Posterior vena cava (tissue), 2 donors: ENCODE results near the gene CDC42EP4. TPM values are rescaled to one million over a fixed set of nuclear protein-coding genes. Genes with fewer than 3 reads are reported as not detected.
A peak's percentile ranks its signal among the peaks of the same experiment; 100 is the strongest.

Experiments used
- DNase-seq: peaks from one replicate; pipeline ENCODE4 v3.0.0-alpha.2; 2020; ENCODE audit warnings: low spot score
- intact Hi-C, 2 donors: fragments of 100-400 bp; cut with DNase I; formaldehyde crosslinking; loops; one replicate each; pipeline versions ENCODE4 v1.14.1 to v1.14.2; 2022 to 2023
- total RNA-seq, 2 donors: library from RNA; stranded (reverse); fragmentation: NEBNext Ultra II Directional; extraction: Animal tissue kit (Norgen Biotek cat#: 25700); gene quantifications; one replicate each; pipeline ENCODE4 v1.2.1, GENCODE V29; 2021
- donor health status: DM: yes; HTN: yes; CAD: no.
- donor health status: DM: yes; HTN: yes; CAD: no.

The CDC42EP4 gene
- total RNA-seq, 2 donors from 2014 or later: 32.6 to 45.1 TPM

DNA sequence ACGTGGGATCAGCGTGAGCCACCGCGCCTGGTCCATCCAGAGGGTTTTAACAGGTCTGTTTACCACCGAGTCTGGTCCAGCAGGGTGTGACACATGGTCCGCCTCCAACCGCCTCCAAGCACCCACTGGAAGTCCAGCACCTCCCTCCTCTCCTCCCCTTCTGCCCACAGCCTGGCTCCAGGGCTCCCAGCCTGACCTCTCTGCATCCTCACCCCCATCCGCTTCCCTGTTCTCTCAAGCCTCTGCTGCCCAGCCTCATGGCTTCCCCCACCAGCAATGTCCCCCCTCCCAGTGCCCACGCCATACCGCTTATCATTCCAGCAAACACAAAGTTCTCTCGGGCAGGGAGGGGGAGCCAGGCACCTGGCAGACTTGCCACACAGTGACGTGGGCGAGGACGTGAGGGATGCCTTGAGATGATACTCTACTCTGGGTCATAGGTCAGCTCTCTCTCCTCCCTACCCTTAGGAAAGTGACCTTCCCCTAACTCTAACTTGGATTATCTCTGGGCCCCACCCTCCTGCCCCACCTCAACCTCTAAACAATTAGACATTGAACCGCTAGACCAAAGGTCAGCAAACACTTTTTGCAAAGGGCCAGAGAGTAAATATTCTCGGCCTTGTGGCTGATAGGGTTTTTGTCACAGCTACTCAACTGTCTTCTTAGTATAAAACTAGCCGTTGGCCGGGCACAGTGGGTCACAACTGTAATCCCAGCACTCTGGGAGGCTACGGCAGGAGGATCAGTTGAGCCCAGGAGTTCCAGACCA, 23.1 kb downstream of the CDC42EP4 start:
- DNase-seq: peak; percentile 79

DNA sequence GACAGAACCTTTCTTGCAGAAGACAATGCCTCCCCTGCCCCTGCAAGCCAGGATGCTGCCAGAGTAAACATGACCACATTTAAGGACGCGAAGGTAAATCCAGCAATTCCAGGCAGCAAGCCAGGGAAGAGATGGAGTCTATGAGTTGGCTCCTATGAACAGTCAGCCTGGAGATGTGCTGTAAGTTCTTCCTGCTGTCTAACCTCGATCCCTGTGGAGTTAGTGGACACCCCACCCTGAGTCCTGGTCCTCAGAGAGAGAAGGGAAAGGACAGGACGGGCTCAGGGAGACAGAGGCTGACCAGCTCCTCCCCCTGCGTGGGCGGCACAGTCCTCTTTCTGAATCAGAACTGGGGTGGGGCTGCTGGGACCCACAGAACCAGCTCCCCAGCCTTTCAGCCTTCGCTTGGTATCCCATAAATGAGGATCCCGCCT, 24.9 kb downstream of the CDC42EP4 start:
- intact Hi-C loops: no loop called here
- DNase-seq: no peak

More for the DNA sequence above, 23.1 kb downstream of the CDC42EP4 start:
- intact Hi-C loops: no loop called here

DNA sequence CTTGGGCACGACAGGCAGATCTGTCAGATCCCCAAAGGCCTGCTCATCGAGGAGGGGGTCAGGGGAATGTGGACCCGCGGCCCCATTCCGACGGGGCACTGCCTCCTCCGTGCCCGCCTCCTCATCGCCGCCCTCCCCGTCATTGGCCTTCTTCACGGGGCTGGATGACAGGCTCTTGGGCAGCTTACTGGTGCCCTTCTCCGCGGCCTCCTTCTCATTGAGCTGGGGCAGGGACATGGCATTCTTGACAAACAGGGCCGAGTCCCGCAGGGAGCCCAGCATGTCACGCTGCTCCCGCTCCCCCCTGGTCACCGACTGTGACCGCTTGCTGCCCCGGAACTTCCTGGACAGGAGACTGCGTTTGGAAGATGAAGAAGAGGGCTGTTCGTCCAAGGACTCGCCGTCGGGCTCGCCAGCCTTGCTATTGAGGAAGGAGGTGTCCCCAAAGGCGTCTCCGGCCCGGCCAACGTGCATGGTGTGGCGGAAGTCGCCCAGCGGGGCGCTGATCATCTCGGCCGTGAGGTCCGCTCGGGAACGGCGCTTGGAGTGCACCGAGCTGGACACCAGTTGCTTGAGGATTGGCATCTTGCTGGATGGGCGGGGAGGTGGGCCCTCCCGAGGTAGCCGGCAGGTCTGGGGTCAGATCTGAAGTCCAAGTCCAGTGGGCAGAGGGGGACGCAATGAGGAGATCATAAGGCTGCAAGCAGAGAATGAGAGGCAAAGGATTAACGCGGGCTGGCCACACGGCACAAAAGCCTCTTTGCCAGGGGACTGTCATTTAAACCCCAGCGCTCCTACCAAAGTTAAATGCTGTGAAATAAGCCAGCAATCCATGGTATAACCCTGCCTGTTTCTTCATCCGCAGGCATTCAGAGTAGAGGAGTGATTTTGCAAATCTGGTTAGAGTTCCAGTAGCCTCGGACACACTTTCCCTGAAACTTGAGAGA, 25.6 kb downstream of the CDC42EP4 start:
- intact Hi-C loops: no loop called here
- no peak for DNase-seq

DNA sequence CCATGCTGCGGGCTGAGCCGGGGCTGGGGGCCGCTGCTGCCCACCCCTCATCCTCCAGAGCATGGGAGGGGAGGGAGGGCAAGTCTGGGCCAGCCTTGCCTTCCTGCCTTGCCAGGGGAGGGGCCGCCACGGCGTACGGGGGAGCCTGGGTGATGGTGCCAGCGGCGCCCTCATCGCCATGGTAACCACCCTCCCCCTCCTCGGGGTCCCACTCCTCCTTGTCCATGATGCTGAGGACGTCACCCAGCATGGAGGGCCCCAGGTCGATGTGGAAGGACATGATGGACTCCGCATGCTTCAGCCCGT, 26.2 kb downstream of the CDC42EP4 start:
- intact Hi-C loops: no loop called here
- DNase-seq: no peak

DNA sequence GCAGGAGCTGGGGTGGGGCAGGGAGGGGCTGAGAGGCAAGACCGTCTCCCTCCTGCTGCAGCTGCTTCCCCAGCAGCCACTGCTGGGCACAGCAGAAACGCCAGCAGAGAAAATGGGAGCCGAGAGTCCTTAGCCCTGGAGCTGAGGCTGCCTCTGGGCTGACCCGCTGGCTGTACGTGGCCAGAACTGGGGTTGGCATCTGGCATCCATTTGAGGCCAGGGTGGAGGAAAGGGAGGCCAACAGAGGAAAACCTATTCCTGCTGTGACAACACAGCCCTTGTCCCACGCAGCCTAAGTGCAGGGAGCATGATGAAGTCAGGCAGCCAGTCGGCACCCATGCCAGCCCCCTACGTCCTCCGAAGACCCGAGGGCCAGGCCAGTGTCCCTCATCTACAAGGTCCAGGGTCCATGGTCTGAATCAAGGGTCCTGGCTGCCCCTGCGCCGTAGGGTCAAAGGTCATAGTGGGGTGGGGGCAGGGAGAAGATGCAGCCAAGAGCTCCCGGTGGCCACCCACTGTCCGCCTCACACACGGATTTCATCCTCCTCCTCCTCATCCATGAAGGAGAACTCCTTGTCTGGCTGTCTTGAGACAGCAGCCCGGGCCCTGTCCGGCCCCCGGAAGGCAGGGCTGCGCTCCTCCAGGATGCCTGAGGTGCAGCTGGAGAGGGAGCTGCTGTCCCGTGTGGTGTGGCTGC, 26.7 kb downstream of the CDC42EP4 start:
- DNase-seq: no peak
- intact Hi-C loops: no loop called here

DNA sequence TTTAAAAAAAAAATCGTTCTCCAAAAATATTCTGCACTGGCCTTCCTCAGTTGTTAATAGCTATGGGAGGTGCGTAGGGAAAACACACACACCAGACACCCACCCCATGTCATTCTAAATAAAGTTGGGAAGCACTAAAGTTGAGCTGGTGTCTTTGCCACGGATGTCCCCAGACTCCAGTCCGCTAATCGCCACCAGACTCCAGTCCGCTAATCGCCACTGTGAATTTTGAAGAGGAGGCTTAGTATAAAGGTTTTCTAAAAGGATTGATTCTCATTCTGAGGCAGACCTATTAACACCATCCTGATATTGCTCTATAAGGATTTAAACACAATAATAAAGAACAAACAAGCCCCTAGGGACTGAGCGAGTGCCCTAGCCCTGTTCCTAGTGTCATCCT, 27.4 kb downstream of the CDC42EP4 start:
- intact Hi-C loops: no loop called here
- no peak for DNase-seq

DNA sequence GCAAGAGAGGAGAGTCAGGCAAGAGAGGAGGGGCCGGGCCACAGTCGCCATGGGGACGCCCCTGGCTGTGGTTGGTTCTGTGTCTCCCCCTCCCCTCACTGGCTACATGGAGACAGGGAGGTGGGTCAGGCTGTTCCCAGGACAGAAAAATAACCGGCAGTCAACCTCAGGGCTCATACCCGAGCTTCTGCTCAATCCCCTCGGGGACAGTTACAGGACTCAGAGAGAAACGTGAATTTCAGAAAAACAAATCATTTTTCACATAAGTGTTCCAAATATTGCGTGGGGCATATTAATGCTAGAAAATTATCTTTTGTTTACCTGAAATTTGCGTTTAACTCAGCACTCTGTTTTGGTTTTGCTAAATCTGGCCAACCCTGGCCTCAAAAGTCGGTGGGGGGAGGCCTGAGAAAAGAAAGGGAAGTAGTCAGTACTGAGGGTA, 27.9 kb downstream of the CDC42EP4 start:
- intact Hi-C loops: no loop called here

DNA sequence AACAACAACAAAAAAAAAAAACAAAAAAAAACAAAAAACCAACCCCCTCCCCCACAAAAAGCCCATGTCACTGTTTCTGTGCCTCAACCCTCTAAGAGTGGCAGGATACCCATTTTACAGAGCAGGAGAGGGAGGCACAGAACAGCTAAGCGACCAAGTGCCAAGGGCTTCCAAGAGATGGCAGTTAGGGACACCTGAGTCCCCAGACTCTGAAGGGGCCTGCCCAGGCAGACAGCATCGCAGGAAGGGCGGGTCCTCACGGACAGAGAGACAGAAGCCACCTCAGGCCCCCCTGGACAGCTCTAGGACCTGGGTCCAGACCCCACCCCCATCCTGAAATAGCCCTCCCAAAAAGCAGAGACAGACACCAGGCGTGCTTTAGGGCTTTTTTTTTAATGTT, 28.6 kb downstream of the CDC42EP4 start:
- no peak for DNase-seq
- intact Hi-C loops: no loop called here

More for the DNA sequence above, 27.9 kb downstream of the CDC42EP4 start:
- DNase-seq: no peak

DNA sequence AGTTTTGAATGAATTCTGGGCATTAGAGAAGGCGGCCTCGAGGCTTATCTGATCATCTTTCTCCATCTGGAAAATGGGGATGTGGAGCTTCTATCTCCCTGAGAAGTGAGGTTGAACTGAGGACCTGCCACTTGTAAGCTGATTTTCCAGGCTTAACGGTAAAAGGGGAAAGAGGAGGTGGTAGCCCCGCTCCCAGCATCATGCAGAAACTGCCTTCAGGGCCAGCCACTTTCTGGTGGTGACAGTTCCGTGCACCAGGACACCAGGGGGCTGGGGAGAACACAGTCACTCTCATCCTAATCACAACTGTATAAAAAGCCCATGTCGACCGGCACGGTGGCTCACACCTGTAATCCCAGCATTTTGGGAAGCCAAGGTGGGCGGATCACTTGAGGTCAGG, 29.2 kb downstream of the CDC42EP4 start:
- intact Hi-C loops: no loop called here
- DNase-seq: no peak

DNA sequence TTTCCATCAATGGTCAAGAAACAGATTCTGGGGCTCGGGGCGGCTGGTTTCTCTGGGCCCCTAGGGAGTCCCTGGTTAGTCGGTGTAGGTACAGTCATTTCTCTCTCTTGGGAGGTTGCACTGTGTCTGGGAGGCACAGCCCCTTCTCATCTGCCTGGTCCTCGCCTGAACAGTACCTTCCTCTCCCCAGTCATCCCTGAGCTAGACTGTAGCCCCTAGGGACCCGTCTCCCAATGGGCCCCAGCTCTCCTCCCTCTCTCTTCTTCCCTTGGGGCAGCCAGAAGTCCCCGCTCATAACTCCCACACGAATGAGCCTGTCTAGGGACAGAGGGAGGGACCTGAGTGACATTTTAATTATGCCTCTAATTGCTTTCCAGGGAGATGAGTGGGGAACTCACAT, 29.9 kb downstream of the CDC42EP4 start:
- DNase-seq: no peak
- intact Hi-C loops: no loop called here

DNA sequence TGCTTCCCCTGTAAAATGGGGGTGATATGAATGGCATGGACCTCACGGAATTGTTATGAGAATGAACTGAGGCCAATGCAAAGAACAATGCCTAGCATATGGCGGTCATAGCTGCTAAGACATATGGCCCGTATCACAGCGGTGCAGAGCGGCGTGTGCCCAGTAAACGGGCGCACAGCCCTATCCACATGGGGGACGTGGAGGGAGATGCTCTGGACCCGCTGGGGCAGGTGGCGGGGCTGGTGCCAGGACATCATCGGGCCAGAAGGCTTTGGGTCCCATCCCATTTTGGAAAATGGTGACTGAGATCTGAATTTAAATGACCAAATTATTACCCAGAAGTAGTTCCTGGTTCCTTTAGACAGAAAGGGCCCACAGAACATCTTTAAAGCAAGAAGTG, 31.6 kb downstream of the CDC42EP4 start:
- DNase-seq: no peak
- intact Hi-C loops: no loop called here

DNA sequence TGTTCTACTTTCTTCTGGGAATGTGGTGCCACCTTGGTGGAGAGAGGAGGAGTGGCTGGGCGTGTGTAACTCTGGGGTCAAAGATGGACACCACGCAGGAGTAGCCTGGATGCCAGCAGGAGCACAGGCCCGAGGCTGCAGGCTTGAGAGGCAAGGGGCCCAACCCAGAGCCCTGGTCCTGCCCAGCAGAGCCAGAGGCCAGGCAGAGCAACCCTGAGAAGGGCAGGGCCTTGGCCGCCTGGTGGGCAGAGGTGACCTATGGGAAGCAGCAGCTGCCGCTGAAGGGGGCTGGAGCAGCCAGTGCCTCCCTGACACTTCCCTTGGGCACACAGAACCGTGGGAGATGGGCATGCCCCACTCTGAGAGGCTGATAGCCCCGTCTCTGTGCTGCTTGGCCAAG, 32.1 kb downstream of the CDC42EP4 start:
- intact Hi-C loops: no loop called here
- DNase-seq: no peak

DNA sequence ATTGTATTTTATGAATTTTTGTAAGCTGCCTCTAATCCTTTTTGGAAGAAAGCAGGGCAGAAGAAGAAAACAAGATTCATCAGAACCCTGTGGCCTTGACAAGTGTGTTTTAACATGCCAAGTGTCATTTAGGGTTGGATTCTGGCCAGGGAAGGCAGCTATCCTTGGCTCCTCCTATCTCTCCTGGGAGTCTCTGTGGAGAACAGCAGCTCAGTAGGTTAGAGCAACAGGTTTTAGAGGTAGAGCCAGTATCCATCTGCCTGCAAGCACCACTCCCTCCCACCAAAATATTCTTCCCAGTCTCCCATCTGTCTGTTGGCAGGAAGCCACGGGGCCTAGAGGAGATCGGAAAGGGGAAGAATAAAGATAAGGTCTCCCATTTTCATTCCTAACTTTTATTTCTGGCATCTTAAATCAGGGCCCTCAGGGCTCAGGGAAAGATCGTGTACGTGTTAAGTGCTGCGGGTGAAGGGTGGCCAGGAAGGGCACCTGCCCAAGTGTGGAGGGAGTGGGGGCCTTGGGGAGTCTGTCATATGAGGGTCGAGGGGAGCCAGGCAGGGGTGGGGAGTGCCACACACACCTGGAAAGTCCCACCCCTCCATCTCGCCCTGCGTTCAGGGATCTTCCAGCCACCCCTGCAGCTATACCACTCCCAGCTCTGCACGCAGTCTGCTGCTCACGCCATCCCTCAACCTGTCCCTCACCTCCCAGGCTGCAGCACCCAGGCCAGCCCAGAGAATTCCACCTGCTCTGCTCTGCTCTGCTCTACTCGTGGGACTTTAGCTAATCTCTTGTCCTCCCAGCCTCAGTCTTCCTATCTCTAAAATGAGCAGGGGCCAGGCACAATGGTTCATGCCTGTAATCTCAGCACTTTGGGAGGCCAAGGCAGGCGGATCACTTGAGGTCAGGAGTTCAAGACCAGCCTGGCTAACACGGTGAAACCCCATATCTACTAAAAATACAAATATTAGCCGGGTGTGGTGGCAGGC, 33.0 kb downstream of the CDC42EP4 start:
- intact Hi-C loops: no loop called here
- no peak for DNase-seq

DNA sequence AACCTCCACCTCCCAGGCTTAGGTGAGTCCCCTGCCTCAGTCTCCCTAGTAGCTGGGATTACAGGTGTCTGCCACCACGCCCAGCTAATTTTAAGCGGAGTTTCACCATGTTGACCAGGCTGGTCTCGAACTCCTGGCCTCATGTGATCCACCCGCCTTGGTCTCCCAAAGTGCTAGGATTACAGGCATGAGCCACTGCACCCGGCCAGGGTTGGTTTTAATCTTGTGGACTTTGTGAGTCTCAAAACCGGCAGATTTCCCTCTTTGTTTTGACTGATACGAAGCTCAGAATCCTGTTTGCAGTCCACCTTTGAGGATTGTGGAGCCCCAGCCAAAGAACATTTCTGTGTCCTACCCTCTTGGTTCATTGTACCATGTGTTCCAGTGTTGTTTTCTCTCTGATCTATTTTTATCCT, 33.7 kb downstream of the CDC42EP4 start:
- no peak for DNase-seq
- intact Hi-C loops: no loop called here

DNA sequence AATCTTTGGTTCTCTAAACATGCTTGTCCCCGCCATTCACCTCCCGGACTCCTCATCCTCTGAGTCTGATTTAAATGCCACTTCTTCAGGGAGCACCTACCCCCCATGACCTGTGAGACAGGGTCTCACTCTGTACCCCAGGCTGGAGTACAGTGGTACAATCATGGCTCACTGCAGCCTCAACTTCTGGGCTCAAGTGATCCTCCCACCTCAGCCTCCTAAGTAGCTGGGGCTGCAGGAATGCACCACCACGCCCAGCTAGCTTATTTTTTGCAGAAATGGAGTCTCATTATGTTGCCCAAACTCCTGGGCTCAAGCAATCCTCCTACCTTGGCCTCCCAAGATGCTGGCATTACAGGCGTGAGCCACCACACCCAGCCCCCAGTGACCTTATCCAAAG, 37.3 kb downstream of the CDC42EP4 start:
- intact Hi-C loops: no loop called here
- DNase-seq: no peak

DNA sequence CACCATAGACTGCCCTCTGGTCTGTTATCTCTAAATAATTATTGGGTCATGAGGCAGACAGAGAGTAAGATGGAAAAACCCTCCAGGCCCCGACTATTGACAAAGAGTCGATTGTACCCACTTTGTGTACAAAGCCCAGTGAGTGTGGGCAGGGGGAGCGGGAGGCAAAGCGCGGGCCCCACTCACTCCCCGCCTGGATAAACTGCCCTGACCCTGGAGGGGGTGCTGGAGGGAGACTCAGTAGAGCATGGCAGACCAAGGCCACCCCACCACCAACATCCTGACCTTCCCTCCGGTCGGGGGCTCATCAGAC, 38.9 kb downstream of the CDC42EP4 start:
- intact Hi-C loops: no loop called here
- DNase-seq: no peak

DNA sequence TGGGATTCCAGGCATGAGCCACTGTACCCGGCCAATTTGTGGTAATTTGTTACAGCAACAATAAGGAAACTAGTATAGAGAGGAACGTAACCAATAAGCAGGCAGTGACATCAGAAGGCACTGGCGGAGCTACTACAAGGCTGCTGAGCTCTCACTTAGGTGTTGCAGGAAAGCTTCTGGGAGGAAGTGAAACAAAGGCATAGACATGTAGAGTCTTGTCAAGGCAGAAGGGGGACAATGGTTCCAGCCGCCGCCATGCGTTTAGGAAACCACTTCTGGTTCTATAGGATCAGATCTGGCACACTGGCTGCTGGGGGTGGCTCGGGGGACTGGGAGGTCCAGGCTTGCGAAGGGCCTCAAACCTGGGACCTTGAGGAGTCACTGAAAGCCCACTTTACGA, 40.7 kb downstream of the CDC42EP4 start:
- intact Hi-C loops: no loop called here
- DNase-seq: no peak

DNA sequence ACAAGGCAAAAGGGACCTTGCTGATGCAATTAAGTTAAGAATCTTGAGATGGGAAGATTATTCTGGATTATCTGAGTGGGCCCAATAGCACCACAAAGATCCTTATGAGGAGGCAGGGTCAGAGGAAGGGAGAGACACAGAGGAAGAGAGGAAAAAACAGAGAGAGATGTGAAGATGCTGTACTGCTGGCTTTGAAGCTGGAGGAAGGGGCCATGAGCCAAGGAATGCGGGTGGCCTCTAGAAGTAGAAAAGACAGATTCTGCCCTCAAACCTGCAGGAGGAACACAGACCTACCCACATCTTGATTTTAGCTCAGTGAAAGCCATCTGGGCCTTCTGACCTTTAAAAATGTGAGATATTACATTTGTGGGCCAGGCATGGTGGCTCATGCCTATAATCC, 42.0 kb downstream of the CDC42EP4 start:
- intact Hi-C loops: no loop called here
- no peak for DNase-seq

DNA sequence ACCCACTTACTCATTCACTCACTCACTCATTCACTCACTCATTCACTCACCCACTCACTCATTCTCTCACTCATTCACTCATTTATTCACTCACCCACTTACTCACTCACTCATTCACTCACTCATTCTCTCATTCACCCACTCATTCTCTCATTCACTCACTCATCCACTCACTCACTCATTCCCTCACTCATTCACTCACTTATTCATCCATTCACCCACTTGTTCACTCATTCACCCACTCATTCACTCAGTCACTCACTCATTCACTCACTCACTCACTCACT, 42.5 kb downstream of the CDC42EP4 start:
- intact Hi-C loops: no loop called here
- no peak for DNase-seq
